GM23338 (cell line): ENCODE results near the gene ATF1. TPM values are rescaled to one million over a fixed set of nuclear protein-coding genes. Genes with fewer than 3 reads are reported as not detected.
A peak's percentile ranks its signal among the peaks of the same experiment; 100 is the strongest.

Experiments
- ATAC-seq: fragments of 200-7000 bp; cut with Tn5 transposase; 3 replicates; pipeline ENCODE4 v1.9.1; 2020
- DNase-seq: peaks from one replicate; pipeline ENCODE4 v3.0.0-alpha.2; 2015; ENCODE audit warnings: low spot score
- H2AFZ ChIP-seq: fragments of 200-600 bp; sonication (generic); 2 replicates; pipeline ENCODE4 v1.8.0; 2016; ENCODE audit warnings: antibody characterized with exemption, mild to moderate bottlenecking, moderate library complexity
- H3F3A ChIP-seq: fragments of 200-600 bp; sonication (generic); replicated peaks from 2 replicates; pipeline ENCODE4 v1.8.0; 2017; ENCODE audit warnings: antibody characterized with exemption, mixed run types, low read depth
- H3K27ac ChIP-seq: fragments of 200-600 bp; sonication (generic); 2 replicates; pipeline ENCODE4 v1.6.1; 2016; ENCODE audit warnings: low read depth
- H3K27me3 ChIP-seq: fragments of 200-600 bp; sonication (generic); 2 replicates; pipeline ENCODE4 v1.8.0; 2016; ENCODE audit warnings: mild to moderate bottlenecking, mixed run types, moderate library complexity; ENCODE audit not compliant: insufficient read depth
- H3K36me3 ChIP-seq: fragments of 200-600 bp; sonication (generic); 2 replicates; pipeline ENCODE4 v1.8.0; 2016; ENCODE audit warnings: mild to moderate bottlenecking; ENCODE audit not compliant: insufficient read depth
- H3K4me1 ChIP-seq: fragments of 200-600 bp; sonication (generic); 2 replicates; pipeline ENCODE4 v1.8.0; 2016; ENCODE audit warnings: mild to moderate bottlenecking, moderate library complexity; ENCODE audit not compliant: insufficient read depth
- H3K4me2 ChIP-seq: fragments of 200-600 bp; sonication (generic); 2 replicates; pipeline ENCODE4 v1.7.1; 2017; ENCODE audit warnings: mixed run types
- H3K4me3 ChIP-seq: fragments of 200-600 bp; sonication (generic); 2 replicates; pipeline ENCODE4 v1.6.1; 2016; ENCODE audit warnings: mixed run types
- H3K79me2 ChIP-seq: fragments of 200-600 bp; sonication (generic); replicated peaks from 2 replicates; pipeline ENCODE4 v1.8.0; 2017; ENCODE audit warnings: mild to moderate bottlenecking; ENCODE audit not compliant: insufficient read depth
- H3K9me2 ChIP-seq: fragments of 200-600 bp; sonication (generic); 2 replicates; pipeline ENCODE4 v1.8.0; 2017; ENCODE audit not compliant: insufficient read depth
- H4K20me1 ChIP-seq: fragments of 200-600 bp; sonication (generic); replicated peaks from 2 replicates; pipeline ENCODE4 v1.8.0; 2017; ENCODE audit warnings: mild to moderate bottlenecking; ENCODE audit not compliant: insufficient read depth
- H3K27ac Mint-ChIP-seq: 2 replicates; pipeline ENCODE4 v1.8.0; 2020; ENCODE audit warnings: inconsistent platforms, mild to moderate bottlenecking, moderate library complexity, mixed read lengths
- H3K27me3 Mint-ChIP-seq: 3 replicates; pipeline ENCODE4 v1.8.0; 2022; ENCODE audit warnings: low read depth, mild to moderate bottlenecking, moderate library complexity, mixed read lengths, inconsistent platforms; ENCODE audit not compliant: insufficient read depth, poor library complexity
- H3K36me3 Mint-ChIP-seq: 3 replicates; pipeline ENCODE4 v1.8.0; 2021; ENCODE audit warnings: low read depth, mild to moderate bottlenecking, inconsistent platforms, moderate library complexity, mixed read lengths
- H3K4me1 Mint-ChIP-seq: 3 replicates; pipeline ENCODE4 v1.8.0; 2020; ENCODE audit warnings: mild to moderate bottlenecking, inconsistent platforms, mixed read lengths
- H3K4me3 Mint-ChIP-seq: 3 replicates; pipeline ENCODE4 v1.8.0; 2021; ENCODE audit warnings: moderate library complexity, mild to moderate bottlenecking, inconsistent platforms, mixed read lengths
- H3K9me3 Mint-ChIP-seq: 3 replicates; pipeline ENCODE4 v1.8.0; 2020; ENCODE audit warnings: moderate library complexity, mild to moderate bottlenecking, inconsistent platforms, mixed read lengths
- CREB1 ChIP-seq: fragments of 250-450 bp; sonication (Bioruptor Pico); IDR thresholded peaks from 2 replicates; pipeline ENCODE4 v1.5.0; 2020; ENCODE audit warnings: low read depth, mild to moderate bottlenecking, moderate library complexity
- EZH2 ChIP-seq: fragments of 200-600 bp; sonication (generic); IDR thresholded peaks from one replicate; pipeline ENCODE4 v1.8.0; 2017; ENCODE audit warnings: antibody characterized with exemption, mild to moderate bottlenecking, low read depth; ENCODE audit not compliant: unreplicated experiment
- EZH2phosphoT487 ChIP-seq: fragments of 200-600 bp; sonication (generic); IDR thresholded peaks from one replicate; pipeline ENCODE4 v1.8.1; 2018; ENCODE audit warnings: antibody characterized with exemption; ENCODE audit not compliant: unreplicated experiment
- JUNB ChIP-seq: IDR thresholded peaks from one replicate; pipeline ENCODE4 v1.6.1; 2016; ENCODE audit warnings: antibody characterized with exemption; ENCODE audit not compliant: unreplicated experiment
- NANOG ChIP-seq: IDR thresholded peaks from 2 replicates; pipeline ENCODE4 v1.6.1; 2016; ENCODE audit warnings: antibody characterized with exemption, borderline replicate concordance
- POLR2AphosphoS5 ChIP-seq: IDR thresholded peaks from 2 replicates; pipeline ENCODE4 v1.6.1; 2016; ENCODE audit warnings: antibody characterized with exemption, low read depth
- STAT1 ChIP-seq: IDR thresholded peaks from one replicate; pipeline ENCODE4 v1.6.1; 2016; ENCODE audit warnings: antibody characterized with exemption; ENCODE audit not compliant: unreplicated experiment
- ZNF114 ChIP-seq: fragments of 250-450 bp; sonication (Bioruptor Pico); IDR thresholded peaks from 2 replicates; pipeline ENCODE4 v1.5.0; 2020; ENCODE audit warnings: mild to moderate bottlenecking, moderate library complexity
- ZNF331 ChIP-seq: fragments of 250-450 bp; sonication (Bioruptor Pico); IDR thresholded peaks from 2 replicates; pipeline ENCODE4 v1.5.0; 2020; ENCODE audit warnings: low read depth, mild to moderate bottlenecking, moderate library complexity
- polyA plus RNA-seq: library from polyadenylated mRNA; unstranded; fragments of >200 nt; fragmentation: Nextera tagmentation; extraction: Ambion mirVana; gene quantifications from 2 replicates; pipeline ENCODE4 v1.2.1, GENCODE V29; 2016
- total RNA-seq: library from RNA; depleted of rRNA; stranded (reverse); fragments of >200 nt; shearing (Covaris generic); gene quantifications from 2 replicates; pipeline ENCODE4 v1.2.3, GENCODE V29; 2014
- TF ChIP-seq, protein P1 (sequence below): fragments of 250-450 bp; sonication (Bioruptor Pico); IDR thresholded peaks from 2 replicates; pipeline ENCODE4 v1.5.0; 2020; ENCODE audit warnings: mild to moderate bottlenecking, moderate library complexity
- TF ChIP-seq, protein P2 (sequence below): IDR thresholded peaks from one replicate; pipeline ENCODE4 v1.6.1; 2018; ENCODE audit warnings: antibody characterized with exemption; ENCODE audit not compliant: unreplicated experiment
- TF ChIP-seq, protein P3 (sequence below), 2 experiments: fragments of 200-600 bp in 1 of 2; sonication (generic) in 1 of 2; conservative IDR thresholded peaks; 2 replicates each; pipeline versions ENCODE4 v1.5.1 to v1.6.1; 2016 to 2017; ENCODE audit warnings: antibody characterized with exemption in 2 of 2, low read depth in 2 of 2, mild to moderate bottlenecking in 2 of 2, moderate library complexity in 1 of 2
- TF ChIP-seq, protein P4 (sequence below): IDR thresholded peaks from 2 replicates; pipeline ENCODE4 v1.6.1; 2016; ENCODE audit warnings: antibody characterized with exemption

ATF1 gene
- total and polyA plus RNA-seq, 2 experiments from 2014 or later, result 17.5 to 22.7 TPM

DNA sequence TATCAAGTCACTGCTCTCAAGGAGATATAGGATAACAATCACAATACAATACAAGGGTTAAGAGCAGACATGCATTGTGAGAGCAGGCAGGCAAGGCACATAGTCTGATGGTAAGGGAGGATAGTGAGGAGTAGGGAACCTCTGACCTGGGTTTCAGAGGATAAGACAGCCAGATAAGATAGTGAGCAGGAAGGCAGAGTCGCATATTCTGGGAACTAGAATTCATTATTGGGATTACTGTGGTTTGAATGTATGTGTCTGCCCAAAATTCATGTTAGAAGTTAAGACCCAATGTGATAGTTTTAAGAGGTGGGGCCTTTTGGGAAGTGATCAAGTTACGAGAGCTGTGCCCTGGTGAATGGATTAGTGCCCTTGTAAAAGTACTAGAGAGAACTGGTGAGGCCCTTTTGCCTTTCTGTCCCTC lies 14.4 kb upstream of the ATF1 start:
- H3K9me3 Mint-ChIP-seq, result no peaks in the 10 kb centered on the region
- H3K36me3 Mint-ChIP-seq, result peaks cover 6% of the 10 kb centered on the region; the same call in 1 of the 3 replicates

More for the DNA sequence above, 14.4 kb upstream of the ATF1 start:
- Histone ChIP-seq H3K4me1 (no peaks in the 10 kb centered on the region; the same call in 1 of the 2 replicates), H3F3A (peaks cover 3% of the 10 kb centered on the region; the same call in 1 of the 2 replicates), H3K4me2 (no peak overlapping the region), H2AFZ (no peak overlapping the region), H3K36me3 (no peaks in the 10 kb centered on the region; the same call in 1 of the 2 replicates), H3K27ac (peak overlapping the region; percentile 43; the same call in 1 of the 2 replicates), H3K27me3 (no peaks in the 10 kb centered on the region), H4K20me1 (0 out of 2 replicates have a peak, but pooled peaks cover 6% of the 10 kb centered on the region), H3K4me3 (no peak overlapping the region), H3K9me2 (no peaks in the 10 kb centered on the region), H3K79me2 (no peaks in the 10 kb centered on the region)
- peaks cover 9% of the 10 kb centered on the region for H3K4me1 Mint-ChIP-seq
- peaks cover 4% of the 10 kb centered on the region for H3K27me3 Mint-ChIP-seq
- ATAC-seq, result peak; percentile 32; the same call in 1 of the 3 replicates
- H3K4me3 Mint-ChIP-seq, result no peak overlapping the region
- H3K27ac Mint-ChIP-seq, result no peak overlapping the region
- no peak for TF ChIP-seq EZH2
- no peak for TF ChIP-seq JUNB
- TF ChIP-seq CREB1 (CRISPR knock-in tag), result no peak
- no peak for TF ChIP-seq EZH2phosphoT487
- TF ChIP-seq, protein P1, sequence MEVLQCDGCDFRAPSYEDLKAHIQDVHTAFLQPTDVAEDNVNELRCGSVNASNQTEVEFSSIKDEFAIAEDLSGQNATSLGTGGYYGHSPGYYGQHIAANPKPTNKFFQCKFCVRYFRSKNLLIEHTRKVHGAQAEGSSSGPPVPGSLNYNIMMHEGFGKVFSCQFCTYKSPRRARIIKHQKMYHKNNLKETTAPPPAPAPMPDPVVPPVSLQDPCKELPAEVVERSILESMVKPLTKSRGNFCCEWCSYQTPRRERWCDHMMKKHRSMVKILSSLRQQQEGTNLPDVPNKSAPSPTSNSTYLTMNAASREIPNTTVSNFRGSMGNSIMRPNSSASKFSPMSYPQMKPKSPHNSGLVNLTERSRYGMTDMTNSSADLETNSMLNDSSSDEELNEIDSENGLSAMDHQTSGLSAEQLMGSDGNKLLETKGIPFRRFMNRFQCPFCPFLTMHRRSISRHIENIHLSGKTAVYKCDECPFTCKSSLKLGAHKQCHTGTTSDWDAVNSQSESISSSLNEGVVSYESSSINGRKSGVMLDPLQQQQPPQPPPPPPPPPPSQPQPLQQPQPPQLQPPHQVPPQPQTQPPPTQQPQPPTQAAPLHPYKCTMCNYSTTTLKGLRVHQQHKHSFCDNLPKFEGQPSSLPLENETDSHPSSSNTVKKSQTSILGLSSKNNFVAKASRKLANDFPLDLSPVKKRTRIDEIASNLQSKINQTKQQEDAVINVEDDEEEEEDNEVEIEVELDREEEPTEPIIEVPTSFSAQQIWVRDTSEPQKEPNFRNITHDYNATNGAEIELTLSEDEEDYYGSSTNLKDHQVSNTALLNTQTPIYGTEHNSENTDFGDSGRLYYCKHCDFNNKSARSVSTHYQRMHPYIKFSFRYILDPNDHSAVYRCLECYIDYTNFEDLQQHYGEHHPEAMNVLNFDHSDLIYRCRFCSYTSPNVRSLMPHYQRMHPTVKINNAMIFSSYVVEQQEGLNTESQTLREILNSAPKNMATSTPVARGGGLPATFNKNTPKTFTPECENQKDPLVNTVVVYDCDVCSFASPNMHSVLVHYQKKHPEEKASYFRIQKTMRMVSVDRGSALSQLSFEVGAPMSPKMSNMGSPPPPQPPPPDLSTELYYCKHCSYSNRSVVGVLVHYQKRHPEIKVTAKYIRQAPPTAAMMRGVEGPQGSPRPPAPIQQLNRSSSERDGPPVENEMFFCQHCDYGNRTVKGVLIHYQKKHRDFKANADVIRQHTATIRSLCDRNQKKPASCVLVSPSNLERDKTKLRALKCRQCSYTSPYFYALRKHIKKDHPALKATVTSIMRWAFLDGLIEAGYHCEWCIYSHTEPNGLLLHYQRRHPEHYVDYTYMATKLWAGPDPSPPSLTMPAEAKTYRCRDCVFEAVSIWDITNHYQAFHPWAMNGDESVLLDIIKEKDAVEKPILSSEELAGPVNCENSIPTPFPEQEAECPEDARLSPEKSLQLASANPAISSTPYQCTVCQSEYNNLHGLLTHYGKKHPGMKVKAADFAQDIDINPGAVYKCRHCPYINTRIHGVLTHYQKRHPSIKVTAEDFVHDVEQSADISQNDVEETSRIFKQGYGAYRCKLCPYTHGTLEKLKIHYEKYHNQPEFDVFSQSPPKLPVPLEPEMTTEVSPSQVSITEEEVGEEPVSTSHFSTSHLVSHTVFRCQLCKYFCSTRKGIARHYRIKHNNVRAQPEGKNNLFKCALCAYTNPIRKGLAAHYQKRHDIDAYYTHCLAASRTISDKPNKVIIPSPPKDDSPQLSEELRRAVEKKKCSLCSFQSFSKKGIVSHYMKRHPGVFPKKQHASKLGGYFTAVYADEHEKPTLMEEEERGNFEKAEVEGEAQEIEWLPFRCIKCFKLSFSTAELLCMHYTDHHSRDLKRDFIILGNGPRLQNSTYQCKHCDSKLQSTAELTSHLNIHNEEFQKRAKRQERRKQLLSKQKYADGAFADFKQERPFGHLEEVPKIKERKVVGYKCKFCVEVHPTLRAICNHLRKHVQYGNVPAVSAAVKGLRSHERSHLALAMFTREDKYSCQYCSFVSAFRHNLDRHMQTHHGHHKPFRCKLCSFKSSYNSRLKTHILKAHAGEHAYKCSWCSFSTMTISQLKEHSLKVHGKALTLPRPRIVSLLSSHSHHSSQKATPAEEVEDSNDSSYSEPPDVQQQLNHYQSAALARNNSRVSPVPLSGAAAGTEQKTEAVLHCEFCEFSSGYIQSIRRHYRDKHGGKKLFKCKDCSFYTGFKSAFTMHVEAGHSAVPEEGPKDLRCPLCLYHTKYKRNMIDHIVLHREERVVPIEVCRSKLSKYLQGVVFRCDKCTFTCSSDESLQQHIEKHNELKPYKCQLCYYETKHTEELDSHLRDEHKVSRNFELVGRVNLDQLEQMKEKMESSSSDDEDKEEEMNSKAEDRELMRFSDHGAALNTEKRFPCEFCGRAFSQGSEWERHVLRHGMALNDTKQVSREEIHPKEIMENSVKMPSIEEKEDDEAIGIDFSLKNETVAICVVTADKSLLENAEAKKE (CRISPR knock-in tag), result no peak
- TF ChIP-seq ZNF114 (CRISPR knock-in tag), result no peak
- no peak for TF ChIP-seq POLR2AphosphoS5
- TF ChIP-seq STAT1, result no peak
- TF ChIP-seq ZNF331 (CRISPR knock-in tag), result no peak
- no peak for TF ChIP-seq NANOG
- TF ChIP-seq, protein P2, sequence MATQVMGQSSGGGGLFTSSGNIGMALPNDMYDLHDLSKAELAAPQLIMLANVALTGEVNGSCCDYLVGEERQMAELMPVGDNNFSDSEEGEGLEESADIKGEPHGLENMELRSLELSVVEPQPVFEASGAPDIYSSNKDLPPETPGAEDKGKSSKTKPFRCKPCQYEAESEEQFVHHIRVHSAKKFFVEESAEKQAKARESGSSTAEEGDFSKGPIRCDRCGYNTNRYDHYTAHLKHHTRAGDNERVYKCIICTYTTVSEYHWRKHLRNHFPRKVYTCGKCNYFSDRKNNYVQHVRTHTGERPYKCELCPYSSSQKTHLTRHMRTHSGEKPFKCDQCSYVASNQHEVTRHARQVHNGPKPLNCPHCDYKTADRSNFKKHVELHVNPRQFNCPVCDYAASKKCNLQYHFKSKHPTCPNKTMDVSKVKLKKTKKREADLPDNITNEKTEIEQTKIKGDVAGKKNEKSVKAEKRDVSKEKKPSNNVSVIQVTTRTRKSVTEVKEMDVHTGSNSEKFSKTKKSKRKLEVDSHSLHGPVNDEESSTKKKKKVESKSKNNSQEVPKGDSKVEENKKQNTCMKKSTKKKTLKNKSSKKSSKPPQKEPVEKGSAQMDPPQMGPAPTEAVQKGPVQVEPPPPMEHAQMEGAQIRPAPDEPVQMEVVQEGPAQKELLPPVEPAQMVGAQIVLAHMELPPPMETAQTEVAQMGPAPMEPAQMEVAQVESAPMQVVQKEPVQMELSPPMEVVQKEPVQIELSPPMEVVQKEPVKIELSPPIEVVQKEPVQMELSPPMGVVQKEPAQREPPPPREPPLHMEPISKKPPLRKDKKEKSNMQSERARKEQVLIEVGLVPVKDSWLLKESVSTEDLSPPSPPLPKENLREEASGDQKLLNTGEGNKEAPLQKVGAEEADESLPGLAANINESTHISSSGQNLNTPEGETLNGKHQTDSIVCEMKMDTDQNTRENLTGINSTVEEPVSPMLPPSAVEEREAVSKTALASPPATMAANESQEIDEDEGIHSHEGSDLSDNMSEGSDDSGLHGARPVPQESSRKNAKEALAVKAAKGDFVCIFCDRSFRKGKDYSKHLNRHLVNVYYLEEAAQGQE, result no peak
- TF ChIP-seq, protein P3, sequence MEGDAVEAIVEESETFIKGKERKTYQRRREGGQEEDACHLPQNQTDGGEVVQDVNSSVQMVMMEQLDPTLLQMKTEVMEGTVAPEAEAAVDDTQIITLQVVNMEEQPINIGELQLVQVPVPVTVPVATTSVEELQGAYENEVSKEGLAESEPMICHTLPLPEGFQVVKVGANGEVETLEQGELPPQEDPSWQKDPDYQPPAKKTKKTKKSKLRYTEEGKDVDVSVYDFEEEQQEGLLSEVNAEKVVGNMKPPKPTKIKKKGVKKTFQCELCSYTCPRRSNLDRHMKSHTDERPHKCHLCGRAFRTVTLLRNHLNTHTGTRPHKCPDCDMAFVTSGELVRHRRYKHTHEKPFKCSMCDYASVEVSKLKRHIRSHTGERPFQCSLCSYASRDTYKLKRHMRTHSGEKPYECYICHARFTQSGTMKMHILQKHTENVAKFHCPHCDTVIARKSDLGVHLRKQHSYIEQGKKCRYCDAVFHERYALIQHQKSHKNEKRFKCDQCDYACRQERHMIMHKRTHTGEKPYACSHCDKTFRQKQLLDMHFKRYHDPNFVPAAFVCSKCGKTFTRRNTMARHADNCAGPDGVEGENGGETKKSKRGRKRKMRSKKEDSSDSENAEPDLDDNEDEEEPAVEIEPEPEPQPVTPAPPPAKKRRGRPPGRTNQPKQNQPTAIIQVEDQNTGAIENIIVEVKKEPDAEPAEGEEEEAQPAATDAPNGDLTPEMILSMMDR (conservative IDR thresholded peaks at IDR 0.05; ENCODE audit: low read depth in 2 of 2), result no peak
- TF ChIP-seq, protein P4, sequence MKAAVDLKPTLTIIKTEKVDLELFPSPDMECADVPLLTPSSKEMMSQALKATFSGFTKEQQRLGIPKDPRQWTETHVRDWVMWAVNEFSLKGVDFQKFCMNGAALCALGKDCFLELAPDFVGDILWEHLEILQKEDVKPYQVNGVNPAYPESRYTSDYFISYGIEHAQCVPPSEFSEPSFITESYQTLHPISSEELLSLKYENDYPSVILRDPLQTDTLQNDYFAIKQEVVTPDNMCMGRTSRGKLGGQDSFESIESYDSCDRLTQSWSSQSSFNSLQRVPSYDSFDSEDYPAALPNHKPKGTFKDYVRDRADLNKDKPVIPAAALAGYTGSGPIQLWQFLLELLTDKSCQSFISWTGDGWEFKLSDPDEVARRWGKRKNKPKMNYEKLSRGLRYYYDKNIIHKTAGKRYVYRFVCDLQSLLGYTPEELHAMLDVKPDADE, result no peak
- DNase-seq, result no peak
